SU-DHL-6 (cell line): Measurements from ENCODE around the gene DGKG.

Experiments used
- CTCF ChIP-seq: fragments of 200-600 bp; sonication (generic); IDR thresholded peaks from one replicate; pipeline ENCODE4 v1.5.1; 2017; ENCODE audit warnings: antibody characterized with exemption, mild to moderate bottlenecking, low read length, moderate library complexity; ENCODE audit not compliant: insufficient read depth, poor library complexity, severe bottlenecking
- EZH2phosphoT487 ChIP-seq: fragments of 200-600 bp; sonication (generic), shearing (Covaris generic); conservative IDR thresholded peaks from 2 replicates; pipeline ENCODE4 v1.6.1; 2018; ENCODE audit warnings: mild to moderate bottlenecking, antibody characterized with exemption, low read length, moderate library complexity, mixed read lengths

GRCh38 chr3:186193534-186194450 lies 168.2 kb downstream of the DGKG start:
- TF ChIP-seq EZH2phosphoT487: no peak
- no peak for TF ChIP-seq CTCF
